H1 (cell line): Measurements from ENCODE around the gene TDG. TPM values are rescaled to one million over a fixed set of nuclear protein-coding genes. Genes with fewer than 3 reads are reported as not detected.

Experiments
- BCL11A ChIP-seq, 2 experiments: IDR thresholded peaks; one replicate each; pipeline ENCODE4 v1.6.1; 2011; ENCODE audit warnings: low read depth in 2 of 2, low read length in 2 of 2, mild to moderate bottlenecking in 2 of 2
- CBX8 ChIP-seq: fragments of 300-800, 300-1000 bp; sonication (generic); IDR thresholded peaks from 2 replicates; pipeline ENCODE4 v1.7.1; 2016; ENCODE audit warnings: low read depth, low read length, borderline replicate concordance
- CHD2 ChIP-seq: IDR thresholded peaks from 2 replicates; pipeline ENCODE4 v1.6.1; 2012; ENCODE audit warnings: low read length, improper control_type of control experiment
- EP300 ChIP-seq, 2 experiments: IDR thresholded peaks; 1 replicate in 1 of 2; 2 replicates in 1 of 2; pipeline ENCODE4 v1.6.1; 2011 to 2012; ENCODE audit warnings: low read depth in 2 of 2, low read length in 2 of 2, mild to moderate bottlenecking in 2 of 2, borderline replicate concordance in 1 of 2, inconsistent platforms in 1 of 2, moderate library complexity in 1 of 2
- GABPA ChIP-seq: IDR thresholded peaks from 2 replicates; pipeline ENCODE4 v1.6.1; 2011; ENCODE audit warnings: mild to moderate bottlenecking, low read length, moderate library complexity, borderline replicate concordance; ENCODE audit not compliant: insufficient read depth
- HDAC6 ChIP-seq: IDR thresholded peaks from one replicate; pipeline ENCODE4 v1.7.1; 2012; ENCODE audit warnings: low read depth, mild to moderate bottlenecking, inconsistent platforms, low read length, moderate library complexity
- JUND ChIP-seq: IDR thresholded peaks from 2 replicates; pipeline ENCODE4 v1.6.1; 2011; ENCODE audit warnings: mild to moderate bottlenecking, improper control_type of control experiment, low read length
- KDM1A ChIP-seq: fragments of 200-600, 300-600 bp; sonication (generic); IDR thresholded peaks from 2 replicates; pipeline ENCODE4 v1.7.1; 2016; ENCODE audit warnings: mild to moderate bottlenecking, low read length, borderline replicate concordance
- KDM5A ChIP-seq: fragments of 200-600 bp; IDR thresholded peaks from 2 replicates; pipeline ENCODE4 v1.7.1; 2012; ENCODE audit warnings: mild to moderate bottlenecking, low read length, inconsistent platforms, mixed read lengths
- MAFK ChIP-seq: IDR thresholded peaks from 2 replicates; pipeline ENCODE4 v1.6.1; 2012; ENCODE audit warnings: low read depth, mild to moderate bottlenecking, improper control_type of control experiment, low read length
- NANOG ChIP-seq: IDR thresholded peaks from 2 replicates; pipeline ENCODE4 v1.6.1; 2011; ENCODE audit warnings: low read length, low read depth, mild to moderate bottlenecking, inconsistent platforms; ENCODE audit not compliant: insufficient read depth, poor library complexity, severe bottlenecking
- NRF1 ChIP-seq: IDR thresholded peaks from 2 replicates; pipeline ENCODE4 v1.6.1; 2011; ENCODE audit warnings: mild to moderate bottlenecking, low read depth, low read length, improper control_type of control experiment
- POLR2AphosphoS5 ChIP-seq: IDR thresholded peaks from 2 replicates; pipeline ENCODE4 v1.6.1; 2011; ENCODE audit warnings: low read depth, low read length
- POU5F1 ChIP-seq: IDR thresholded peaks from 2 replicates; pipeline ENCODE4 v1.6.1; 2011; ENCODE audit warnings: low read depth, mild to moderate bottlenecking, low read length, moderate library complexity
- RAD21 ChIP-seq, 2 experiments: IDR thresholded peaks in 1 of 2; conservative IDR thresholded peaks in 1 of 2; 2 replicates each; pipeline ENCODE4 v1.6.1; 2011; ENCODE audit warnings: low read depth in 2 of 2, low read length in 2 of 2, improper control_type of control experiment in 1 of 2, inconsistent platforms in 1 of 2, mild to moderate bottlenecking in 1 of 2, moderate library complexity in 1 of 2
- RFX5 ChIP-seq: IDR thresholded peaks from 2 replicates; pipeline ENCODE4 v1.6.1; 2011; ENCODE audit warnings: low read depth, low read length, improper control_type of control experiment, borderline replicate concordance
- SIN3A ChIP-seq, 2 experiments: IDR thresholded peaks in 1 of 2; conservative IDR thresholded peaks in 1 of 2; 2 replicates each; pipeline ENCODE4 v1.6.1; 2011 to 2012; ENCODE audit warnings: low read length in 2 of 2, improper control_type of control experiment in 1 of 2, low read depth in 1 of 2, mild to moderate bottlenecking in 1 of 2
- SP1 ChIP-seq: IDR thresholded peaks from 2 replicates; pipeline ENCODE4 v1.6.1; 2011; ENCODE audit warnings: low read depth, low read length
- TBP ChIP-seq: IDR thresholded peaks from 2 replicates; pipeline ENCODE4 v1.6.1; 2011; ENCODE audit warnings: low read depth, low read length, improper control_type of control experiment
- polyA plus RNA-seq, 7 experiments: library from polyadenylated mRNA; depleted of rRNA in 3 of 7; stranded (reverse) in 5 of 7; unstranded in 2 of 7; fragments of >200 nt in 5 of 7; fragments of 200-250 nt in 2 of 7; gene quantifications; 1 replicate in 5 of 7; 2 replicates in 1 of 7; 4 replicates in 1 of 7; pipeline versions ENCODE4 v1.2.1 to v1.2.3, GENCODE V29; 2011 to 2013; ENCODE audit warnings: missing spikeins in 2 of 7, mixed read lengths in 2 of 7
- total RNA-seq: library from RNA; stranded (reverse); fragmentation: NEBNext Ultra II Directional; extraction: Animal tissue kit (Norgen Biotek cat#: 25700); gene quantifications from 2 replicates; pipeline ENCODE4 v1.2.1, GENCODE V29; 2021
- TF ChIP-seq, protein P1 (sequence below): IDR thresholded peaks from 2 replicates; pipeline ENCODE4 v1.6.1; 2012; ENCODE audit warnings: low read length, inconsistent platforms
- TF ChIP-seq, protein P2 (sequence below): IDR thresholded peaks from 2 replicates; pipeline ENCODE4 v1.6.1; 2011; ENCODE audit warnings: low read length, improper control_type of control experiment

Gene TDG
- total and polyA plus RNA-seq, 2 of the 8 experiments (the other 6 are each of a cell fraction or from before 2014, with no cell fraction given) = 22.7 to 47.8 TPM

DNA sequence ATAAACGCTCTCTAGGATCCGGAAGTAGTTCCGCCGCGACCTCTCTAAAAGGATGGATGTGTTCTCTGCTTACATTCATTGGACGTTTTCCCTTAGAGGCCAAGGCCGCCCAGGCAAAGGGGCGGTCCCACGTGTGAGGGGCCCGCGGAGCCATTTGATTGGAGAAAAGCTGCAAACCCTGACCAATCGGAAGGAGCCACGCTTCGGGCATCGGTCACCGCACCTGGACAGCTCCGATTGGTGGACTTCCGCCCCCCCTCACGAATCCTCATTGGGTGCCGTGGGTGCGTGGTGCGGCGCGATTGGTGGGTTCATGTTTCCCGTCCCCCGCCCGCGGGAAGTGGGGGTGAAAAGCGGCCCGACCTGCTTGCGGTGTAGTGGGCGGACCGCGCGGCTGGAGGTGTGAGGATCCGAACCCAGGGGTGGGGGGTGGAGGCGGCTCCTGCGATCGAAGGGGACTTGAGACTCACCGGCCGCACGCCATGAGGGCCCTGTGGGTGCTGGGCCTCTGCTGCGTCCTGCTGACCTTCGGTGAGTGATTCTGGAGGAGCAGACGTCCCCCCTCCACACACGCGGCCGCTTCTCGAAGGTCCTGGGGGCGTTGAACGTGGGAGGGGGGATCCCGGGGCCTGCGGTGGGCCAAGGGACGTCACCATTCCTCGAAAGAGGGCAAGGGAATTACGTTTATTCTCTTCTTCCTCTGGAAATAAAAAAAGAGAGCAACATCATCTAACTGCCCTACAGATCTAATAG, 35.5 kb upstream of the TDG start, which contains the start of gene HSP90B1 (continued):
- TF ChIP-seq, protein P1, sequence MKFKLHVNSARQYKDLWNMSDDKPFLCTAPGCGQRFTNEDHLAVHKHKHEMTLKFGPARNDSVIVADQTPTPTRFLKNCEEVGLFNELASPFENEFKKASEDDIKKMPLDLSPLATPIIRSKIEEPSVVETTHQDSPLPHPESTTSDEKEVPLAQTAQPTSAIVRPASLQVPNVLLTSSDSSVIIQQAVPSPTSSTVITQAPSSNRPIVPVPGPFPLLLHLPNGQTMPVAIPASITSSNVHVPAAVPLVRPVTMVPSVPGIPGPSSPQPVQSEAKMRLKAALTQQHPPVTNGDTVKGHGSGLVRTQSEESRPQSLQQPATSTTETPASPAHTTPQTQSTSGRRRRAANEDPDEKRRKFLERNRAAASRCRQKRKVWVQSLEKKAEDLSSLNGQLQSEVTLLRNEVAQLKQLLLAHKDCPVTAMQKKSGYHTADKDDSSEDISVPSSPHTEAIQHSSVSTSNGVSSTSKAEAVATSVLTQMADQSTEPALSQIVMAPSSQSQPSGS = no peak
- no peak for TF ChIP-seq MAFK
- no peak for TF ChIP-seq NANOG
- peak; percentile 95 for TF ChIP-seq SP1
- peak in 1 of 2 experiments; percentile 54; a peak in 1 of 4 replicates for TF ChIP-seq SIN3A (conservative IDR thresholded peaks at IDR 0.05 in 1 of 2, IDR thresholded peaks at IDR 0.05 in 1 of 2; ENCODE audit: low read depth in 1 of 2, low read length in 2 of 2)
- no peak for TF ChIP-seq HDAC6
- TF ChIP-seq GABPA = peak; percentile 18; the same call in 1 of the 2 replicates
- no peak for TF ChIP-seq RFX5
- TF ChIP-seq, protein P2, sequence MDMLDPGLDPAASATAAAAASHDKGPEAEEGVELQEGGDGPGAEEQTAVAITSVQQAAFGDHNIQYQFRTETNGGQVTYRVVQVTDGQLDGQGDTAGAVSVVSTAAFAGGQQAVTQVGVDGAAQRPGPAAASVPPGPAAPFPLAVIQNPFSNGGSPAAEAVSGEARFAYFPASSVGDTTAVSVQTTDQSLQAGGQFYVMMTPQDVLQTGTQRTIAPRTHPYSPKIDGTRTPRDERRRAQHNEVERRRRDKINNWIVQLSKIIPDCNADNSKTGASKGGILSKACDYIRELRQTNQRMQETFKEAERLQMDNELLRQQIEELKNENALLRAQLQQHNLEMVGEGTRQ = no peak
- TF ChIP-seq KDM5A = no peak
- TF ChIP-seq CHD2 = peak; percentile 88
- no peak for TF ChIP-seq RAD21 (IDR thresholded peaks at IDR 0.05 in 1 of 2, conservative IDR thresholded peaks at IDR 0.05 in 1 of 2; ENCODE audit: low read depth in 2 of 2, low read length in 2 of 2)
- TF ChIP-seq JUND = no peak
- no peak for TF ChIP-seq POU5F1
- TF ChIP-seq NRF1 = no peak
- TF ChIP-seq BCL11A (IDR thresholded peaks at IDR 0.05; ENCODE audit: low read depth in 2 of 2, low read length in 2 of 2) = no peak
- peak; percentile 91 for TF ChIP-seq TBP
- peak in 1 of 2 experiments; percentile 10; a peak in 1 of 3 replicates for TF ChIP-seq EP300 (IDR thresholded peaks at IDR 0.05; ENCODE audit: borderline replicate concordance in 1 of 2, low read depth in 2 of 2, low read length in 2 of 2)
- TF ChIP-seq CBX8 = no peak
- TF ChIP-seq KDM1A = no peak
- TF ChIP-seq POLR2AphosphoS5 = peak; percentile 98
